GM18505 (cell line): Measurements from ENCODE around the gene LYRM4.

ENCODE experiments used
- ATAC-seq: cut with Tn5 transposase; IDR thresholded peaks from one replicate; pipeline ENCODE4 v1.9.1; 2021; ENCODE audit not compliant: unreplicated experiment
- POLR2A ChIP-seq: IDR thresholded peaks from 4 replicates; pipeline ENCODE4 v1.6.1; 2011; ENCODE audit warnings: borderline replicate concordance; ENCODE audit not compliant: insufficient read depth, insufficient read length; ENCODE audit errors: extremely low read depth

LYRM4 gene

DNA sequence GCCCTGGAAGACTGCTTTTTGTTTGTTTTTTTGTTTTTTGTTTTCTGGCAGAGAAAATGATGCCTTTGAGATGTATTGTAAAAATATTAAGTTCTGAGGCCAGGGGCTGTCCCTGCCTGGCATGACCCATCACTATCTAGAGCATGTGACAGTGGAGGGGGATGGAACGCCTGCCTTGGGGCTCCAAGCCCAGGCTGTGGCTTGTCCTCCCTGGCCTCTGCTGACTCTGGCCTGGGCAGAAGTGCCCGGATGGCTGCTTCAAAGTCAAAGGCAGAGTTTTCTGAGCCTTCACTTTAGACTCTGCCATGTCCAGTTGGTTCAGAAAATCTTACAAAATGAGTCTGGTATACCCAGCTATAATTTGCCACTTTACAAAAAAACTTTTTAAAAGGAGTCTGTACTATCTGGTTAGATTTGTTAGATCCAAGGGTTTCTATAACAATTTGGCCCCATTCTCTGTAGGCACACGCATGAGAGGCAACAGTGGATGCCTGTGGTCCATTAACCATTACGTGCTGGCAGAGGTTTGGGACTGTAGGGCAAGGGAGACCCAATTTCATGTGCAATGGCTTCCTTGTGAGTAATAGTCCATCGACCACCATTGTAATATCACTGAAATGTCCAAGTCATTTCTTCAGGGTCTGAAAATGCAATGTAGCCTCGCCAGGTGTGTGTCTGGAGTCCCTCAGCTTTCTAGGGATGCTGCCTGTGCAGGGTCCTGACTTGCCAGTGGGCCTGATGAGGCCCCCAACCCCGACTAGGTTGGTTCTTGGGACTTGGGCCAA is 167.3 kb downstream of the LYRM4 start:
- no peak for ATAC-seq
- no peak for TF ChIP-seq POLR2A

DNA sequence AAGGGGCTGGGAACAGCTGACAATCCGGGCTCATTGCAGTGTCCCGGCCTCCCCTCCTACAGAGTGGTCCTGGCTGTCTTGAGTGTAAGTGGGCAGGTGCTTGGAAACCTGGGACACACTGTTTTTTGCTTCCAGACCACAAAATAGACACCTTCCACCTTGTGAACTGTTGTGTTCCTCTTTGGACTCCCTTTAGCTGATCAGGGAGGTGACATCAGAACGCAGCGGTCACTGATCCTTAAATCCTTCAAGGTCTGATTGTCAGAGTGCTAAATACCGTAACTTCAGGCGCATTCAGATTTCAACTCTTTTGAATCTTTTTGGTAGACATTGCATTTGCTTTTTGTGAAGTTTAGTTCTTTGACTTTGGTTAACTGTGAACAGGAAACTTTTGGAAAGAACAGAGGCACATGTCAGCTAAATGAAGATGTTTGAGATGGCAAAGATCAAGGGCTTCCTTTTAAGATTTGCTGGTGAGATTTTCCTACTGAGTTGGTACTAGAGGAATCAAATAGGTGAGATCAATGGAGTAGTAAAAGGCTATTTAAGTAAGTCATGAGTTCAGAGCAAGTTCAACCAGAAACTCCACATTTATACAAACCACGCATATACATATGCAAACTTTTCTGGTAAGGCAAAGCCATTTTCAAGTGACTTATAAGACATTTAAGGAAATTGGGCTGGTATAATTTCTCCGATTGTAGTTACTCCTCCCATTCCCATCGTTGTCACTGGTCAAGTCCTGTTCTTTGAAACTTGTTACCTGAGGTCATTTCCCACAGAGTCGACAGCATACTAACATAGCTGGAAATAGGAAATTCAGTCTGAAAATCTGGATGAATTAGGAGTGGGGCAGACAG is 169.3 kb downstream of the LYRM4 start:
- ATAC-seq, result no peak
- no peak for TF ChIP-seq POLR2A

DNA sequence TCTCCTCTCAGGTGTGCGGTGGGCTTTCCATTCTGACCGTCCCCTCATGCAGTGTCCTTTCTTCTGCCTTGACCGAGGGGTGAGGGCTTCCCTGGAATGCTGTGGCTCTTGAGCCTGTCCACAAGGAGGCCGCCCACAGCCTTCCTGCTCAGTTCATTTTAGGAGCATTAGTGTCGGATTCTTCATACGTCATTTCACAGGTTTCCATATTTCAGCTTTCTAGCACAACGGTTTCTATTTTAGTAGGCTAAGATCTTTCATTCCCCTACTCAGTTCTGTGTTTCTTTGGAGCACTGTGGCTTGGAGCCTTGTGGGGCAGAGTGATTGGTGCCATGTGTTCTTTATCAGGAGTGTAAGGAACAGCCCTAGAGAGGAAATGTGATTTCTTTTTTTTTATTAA is 170.1 kb downstream of the LYRM4 start:
- TF ChIP-seq POLR2A, result no peak
- ATAC-seq, result no peak

DNA sequence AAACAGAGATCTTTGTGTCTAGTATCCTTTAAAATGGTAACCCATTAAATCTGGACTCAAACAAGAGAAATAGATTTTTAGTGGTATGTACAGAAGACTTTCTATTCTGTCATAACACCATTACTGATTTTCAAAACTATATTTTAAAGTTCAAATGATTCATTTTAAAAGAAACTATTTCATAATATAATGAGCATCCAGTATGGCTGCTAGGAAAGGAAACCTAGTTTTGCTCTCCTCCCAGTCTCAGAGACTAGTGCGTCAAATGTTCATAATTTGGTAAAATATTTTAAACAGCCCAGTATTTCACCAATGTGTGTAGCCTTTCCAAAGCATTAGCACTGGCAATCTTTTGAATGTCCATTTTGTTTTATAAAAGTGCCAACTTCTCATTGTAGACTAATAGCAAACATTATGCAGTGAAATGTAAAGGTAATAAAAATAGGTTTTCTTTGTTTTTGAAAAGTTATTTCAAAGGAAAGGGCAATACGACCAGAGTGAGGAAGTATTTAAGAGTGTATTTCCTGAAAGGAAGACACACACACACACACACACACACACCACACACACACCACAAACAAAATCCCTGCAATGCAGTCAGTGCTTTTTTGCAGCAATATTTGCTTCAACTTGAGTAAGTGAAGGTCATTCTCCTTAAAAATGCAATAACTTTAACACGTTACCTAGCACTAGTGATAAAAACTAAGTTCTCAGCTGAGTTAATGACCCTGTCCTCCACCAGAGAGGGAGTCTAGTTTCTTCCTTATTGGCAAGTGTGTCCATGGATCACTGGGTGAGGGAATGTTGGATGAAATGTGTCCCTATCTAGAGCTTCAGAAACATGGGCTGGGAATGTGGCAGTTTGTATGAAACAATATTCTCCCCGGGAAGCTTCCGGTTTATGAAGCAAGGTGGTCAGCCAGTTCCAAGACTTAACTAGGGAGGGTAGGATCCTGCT is 171.0 kb downstream of the LYRM4 start:
- TF ChIP-seq POLR2A, result no peak
- ATAC-seq, result no peak

DNA sequence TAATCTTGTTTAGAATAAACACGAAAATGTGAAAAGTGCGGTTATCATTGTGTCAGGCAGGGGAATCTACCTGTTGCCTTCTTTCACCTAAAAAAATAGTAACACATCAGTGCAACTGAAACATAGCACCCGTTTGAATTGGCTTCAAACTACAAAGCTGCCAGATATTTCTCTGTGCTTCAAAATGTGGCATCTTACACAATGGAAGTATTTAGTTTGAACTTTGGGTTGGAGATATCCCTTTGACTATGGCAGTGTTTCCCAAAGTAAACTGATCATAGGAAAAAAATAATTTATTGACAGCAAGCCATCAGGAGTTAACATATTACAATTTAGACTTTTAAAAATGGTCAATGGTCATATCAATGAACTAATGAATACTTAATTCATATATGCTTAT is 172.0 kb downstream of the LYRM4 start:
- ATAC-seq, result no peak
- TF ChIP-seq POLR2A, result no peak

DNA sequence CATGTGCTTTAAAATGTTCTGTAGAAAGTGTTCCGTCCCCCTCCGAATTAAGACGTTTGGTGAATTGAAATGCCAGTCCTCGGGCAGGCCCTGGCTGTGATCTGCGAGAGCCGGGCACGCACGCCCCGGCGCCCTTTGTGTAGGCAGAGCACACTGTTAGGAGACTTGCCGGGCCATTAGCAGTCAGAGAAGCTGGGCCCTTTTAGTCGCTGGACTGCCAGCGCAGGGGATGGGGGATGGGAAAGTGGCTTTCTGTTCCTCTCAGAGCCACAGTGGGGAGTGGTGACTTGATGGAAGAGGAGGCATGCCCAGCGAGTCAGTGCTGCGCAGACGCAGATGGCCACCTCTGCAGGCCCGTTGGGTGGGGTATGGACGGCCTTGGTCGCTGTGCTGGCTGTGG is 173.4 kb downstream of the LYRM4 start:
- TF ChIP-seq POLR2A, result no peak

DNA sequence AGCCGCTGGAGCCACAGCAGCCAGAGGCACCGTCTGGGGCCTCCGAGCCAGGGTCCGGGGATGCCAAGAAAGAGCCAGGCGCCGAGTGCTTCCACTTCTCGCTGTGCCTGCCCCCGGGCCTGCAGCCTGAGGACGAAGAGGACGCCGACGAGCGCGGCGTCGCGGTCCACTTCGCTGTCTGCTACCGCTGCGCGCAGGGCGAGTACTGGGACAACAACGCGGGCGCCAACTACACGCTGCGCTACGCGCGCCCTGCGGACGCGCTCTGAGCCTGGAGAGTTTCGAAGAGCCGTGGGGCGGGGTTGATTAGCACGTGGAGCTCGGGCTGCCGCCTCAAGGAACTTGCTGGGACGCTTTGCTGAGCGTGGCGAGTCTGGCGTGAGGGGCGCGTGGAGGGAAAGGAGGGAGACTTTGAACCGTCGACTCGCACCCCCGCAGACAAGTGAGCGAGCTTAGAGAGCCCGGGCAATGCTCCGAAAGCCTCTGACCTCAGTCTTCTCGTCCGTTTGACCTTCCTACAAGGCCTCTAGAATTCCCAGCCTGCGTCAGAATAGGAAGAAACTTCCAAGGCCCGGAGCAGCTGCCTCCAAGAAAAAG is 174.4 kb downstream of the LYRM4 start:
- no peak for TF ChIP-seq POLR2A

More for the DNA sequence above, 173.4 kb downstream of the LYRM4 start:
- ATAC-seq, result no peak

DNA sequence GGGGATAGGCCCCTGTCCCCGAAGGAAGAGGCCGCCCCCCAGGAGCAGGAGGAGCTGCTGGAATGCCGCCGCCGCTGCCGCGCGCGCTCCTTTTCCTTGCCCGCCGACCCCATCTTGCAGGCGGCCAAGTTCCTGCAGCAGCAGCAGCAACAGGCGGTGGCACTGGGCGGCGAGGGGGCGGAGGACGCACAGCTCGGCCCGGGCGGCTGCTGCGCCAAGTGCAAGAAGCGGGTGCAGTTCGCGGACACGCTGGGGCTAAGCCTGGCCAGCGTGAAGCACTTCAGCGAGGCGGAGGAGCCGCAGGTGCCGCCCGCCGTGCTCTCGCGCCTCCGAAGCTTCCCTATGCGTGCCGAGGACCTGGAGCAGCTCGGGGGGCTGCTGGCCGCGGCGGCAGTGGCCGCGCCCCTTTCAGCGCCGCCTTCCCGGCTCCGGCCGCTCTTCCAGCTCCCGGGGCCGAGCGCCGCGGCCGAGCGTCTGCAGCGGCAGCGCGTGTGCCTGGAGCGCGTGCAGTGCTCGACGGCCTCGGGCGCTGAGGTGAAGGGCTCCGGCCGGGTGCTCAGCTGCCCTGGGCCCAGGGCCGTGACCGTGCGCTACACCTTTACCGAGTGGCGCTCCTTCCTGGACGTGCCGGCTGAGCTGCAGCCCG is 175.0 kb downstream of the LYRM4 start:
- no peak for ATAC-seq
- TF ChIP-seq POLR2A, result no peak

More for the DNA sequence above, 174.4 kb downstream of the LYRM4 start:
- no peak for ATAC-seq

DNA sequence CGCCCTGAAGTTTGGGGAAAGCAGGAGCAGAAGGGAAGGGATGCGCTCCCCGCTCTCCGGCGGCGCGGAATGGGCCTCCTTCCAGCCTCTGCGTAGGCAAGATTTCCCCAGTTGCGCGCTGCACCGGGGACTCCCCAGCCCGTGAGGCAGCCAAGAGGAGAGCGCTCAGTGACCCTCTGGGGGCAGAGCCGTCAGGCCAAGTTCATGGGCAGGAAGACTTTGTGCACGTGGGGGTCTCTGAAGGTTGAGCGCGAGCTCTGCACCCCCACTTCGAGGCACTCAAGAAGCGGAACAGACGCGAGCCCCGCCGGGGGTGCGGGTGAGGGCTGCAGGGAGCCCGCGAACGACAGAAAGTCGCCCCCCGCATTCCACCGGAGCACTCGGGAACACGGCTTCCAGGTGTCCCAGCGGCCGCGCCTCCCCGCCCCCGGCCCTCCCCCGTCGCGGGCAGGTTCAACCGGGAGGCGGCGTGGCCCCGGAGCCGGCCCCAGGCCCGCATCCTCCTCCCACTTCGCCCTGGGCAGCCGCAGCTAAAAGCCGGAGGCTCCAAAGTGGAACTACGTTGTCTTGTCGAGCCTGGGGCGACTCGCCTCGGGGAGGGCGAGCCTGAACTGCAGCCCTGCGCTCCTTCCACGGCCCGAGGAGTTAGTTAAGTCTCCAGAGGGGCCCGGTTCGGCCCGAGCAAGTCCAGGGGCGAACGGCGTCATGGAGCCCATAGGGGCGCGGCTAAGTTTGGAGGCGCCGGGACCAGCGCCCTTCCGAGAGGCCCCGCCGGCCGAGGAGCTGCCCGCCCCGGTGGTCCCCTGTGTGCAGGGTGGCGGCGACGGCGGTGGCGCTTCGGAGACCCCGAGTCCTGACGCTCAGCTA is 175.7 kb downstream of the LYRM4 start, which contains the start of gene PPP1R3G:
Gene PPP1R3G (plus strand): TSS at position 561 of the 867 bp plus-strand sequence. CDS start 145 bp downstream, at position 706.
- peak; percentile 16 for TF ChIP-seq POLR2A
- peak; percentile 60 for ATAC-seq

DNA sequence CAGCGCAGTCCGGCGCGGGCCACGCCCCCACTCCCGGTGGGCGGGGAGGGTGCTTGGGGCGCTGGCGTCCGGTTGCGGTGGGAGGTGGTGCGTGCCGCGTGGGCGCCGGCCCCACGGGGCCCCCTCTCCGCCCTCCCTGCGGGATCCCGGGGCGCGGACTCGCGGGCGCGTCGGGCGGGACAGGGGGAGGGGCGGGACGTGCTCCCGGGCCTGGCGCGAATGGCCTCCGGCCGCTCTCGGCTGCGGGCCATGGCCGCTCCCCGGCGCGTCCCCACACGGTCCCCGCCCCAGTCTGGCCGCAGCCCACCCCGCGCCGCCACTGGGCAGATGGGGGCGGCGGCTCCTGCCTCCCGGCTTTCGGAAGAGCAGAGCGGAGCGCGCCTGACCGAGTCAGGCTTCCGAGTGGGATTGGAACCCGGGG is 176.4 kb downstream of the LYRM4 start:
- ATAC-seq, result peak; percentile 36
- no peak for TF ChIP-seq POLR2A

DNA sequence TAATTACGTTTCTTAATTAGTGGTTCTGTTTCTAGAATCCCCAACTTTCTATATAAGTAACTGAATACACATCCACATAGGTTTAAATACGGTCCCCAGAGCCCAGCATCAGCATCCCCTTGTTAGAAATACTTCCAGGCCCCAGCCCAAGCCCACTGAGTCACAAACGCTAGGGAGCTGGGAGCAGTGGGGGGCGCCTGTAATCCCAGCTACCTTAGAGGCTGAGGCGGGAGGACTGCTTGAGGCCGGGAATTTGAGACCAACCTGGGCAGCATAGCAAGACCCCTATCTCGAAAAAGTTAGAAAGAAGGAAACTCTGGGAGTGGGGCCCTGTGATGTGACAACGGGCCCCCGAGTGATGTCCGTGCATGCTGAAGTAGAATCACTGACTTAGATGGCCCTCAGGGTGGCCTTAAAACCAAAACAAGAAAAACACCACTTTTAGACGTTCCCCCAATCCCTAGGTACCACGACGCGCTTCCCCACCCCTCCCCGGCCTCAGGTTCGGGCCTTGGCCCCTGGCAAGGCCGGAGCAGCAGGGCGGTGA is 176.9 kb downstream of the LYRM4 start:
- peak; percentile 25 for ATAC-seq

More for the DNA sequence above, 176.9 kb downstream of the LYRM4 start:
- TF ChIP-seq POLR2A, result no peak
